B cell (primary cell): ENCODE results near the gene CASKIN1. TPM values are rescaled to one million over a fixed set of nuclear protein-coding genes. Genes with fewer than 3 reads are reported as not detected.
"Not testable (repeated sequence)": the region's sequence is repeated elsewhere in the genome, so short reads cannot be mapped to it uniquely, and the experiment has no call there.

Source experiments
- ATAC-seq: fragments of 200-7000 bp; cut with Tn5 transposase; one replicate; pipeline ENCODE4 v1.10.0; 2021; ENCODE audit warnings: low read depth, mild to moderate bottlenecking, moderate number of reproducible peaks, moderate library complexity
- CTCF ChIA-PET: fragments of 350-600 bp; sonication (Branson Sonifier 250); formaldehyde crosslinking; loops from one replicate; lab custom pipeline; 2021; ENCODE audit warnings: antibody characterized with exemption, inconsistent platforms; lab: Charles Lee
- POLR2A ChIA-PET: fragments of 350-600 bp; sonication (Branson Sonifier 250); formaldehyde crosslinking; loops from one replicate; lab custom pipeline; 2021; ENCODE audit warnings: antibody characterized with exemption; lab: Charles Lee
- DNase-seq: peaks from one replicate; pipeline ENCODE4 v3.0.0; 2013
- H2AFZ ChIP-seq: 2 replicates; pipeline ENCODE4 v1.6.1; 2012; ENCODE audit warnings: mild to moderate bottlenecking, low read depth, low read length; ENCODE audit not compliant: insufficient read depth, poor library complexity, severe bottlenecking
- H3K27ac ChIP-seq, 2 donors: 1 replicate in 1 of 2; 2 replicates in 1 of 2; pipeline ENCODE4 v1.5.1; 2012 to 2013; ENCODE audit warnings: low read length in 2 of 2, mild to moderate bottlenecking in 2 of 2, moderate library complexity in 1 of 2
- H3K27me3 ChIP-seq, 4 experiments: fragments of 200-600 bp in 1 of 4; sonication (generic) in 1 of 4; replicated peaks in 1 of 4; 1 replicate in 2 of 4; 2 replicates in 2 of 4; pipeline versions ENCODE4 v1.6.1 to v1.7.0; 2013 to 2016; ENCODE audit warnings: low read length in 3 of 4, mild to moderate bottlenecking in 2 of 4, mixed read lengths in 1 of 4, moderate library complexity in 1 of 4; ENCODE audit not compliant: insufficient read depth in 4 of 4, control insufficient read depth in 3 of 4; ENCODE audit errors: control extremely low read depth in 1 of 4
- H3K36me3 ChIP-seq, 2 experiments: replicated peaks in 1 of 2; 1 replicate in 1 of 2; 2 replicates in 1 of 2; pipeline versions ENCODE4 v1.6.1 to v1.7.1; 2013; ENCODE audit warnings: low read length in 1 of 2; ENCODE audit not compliant: insufficient read depth in 2 of 2, control insufficient read depth in 1 of 2; ENCODE audit errors: control extremely low read depth in 1 of 2, extremely low read depth in 1 of 2
- H3K4me1 ChIP-seq, 2 donors: fragments of 200-600 bp in 1 of 2; sonication (generic) in 1 of 2; 1 replicate in 1 of 2; 2 replicates in 1 of 2; pipeline versions ENCODE4 v1.5.1 to v1.6.1; 2013 to 2017; ENCODE audit warnings: low read length in 2 of 2; ENCODE audit not compliant: control insufficient read depth in 2 of 2, insufficient read depth in 2 of 2
- H3K4me2 ChIP-seq: replicated peaks from 2 replicates; pipeline ENCODE3; 2012; ENCODE audit warnings: mild to moderate bottlenecking, low read depth, low read length; ENCODE audit not compliant: poor library complexity, severe bottlenecking
- H3K4me3 ChIP-seq, 5 experiments: fragments of 200-600 bp in 1 of 5; sonication (generic) in 1 of 5; 1 replicate in 3 of 5; 2 replicates in 2 of 5; pipeline versions ENCODE4 v1.5.1 to v1.7.0; 2011 to 2016; ENCODE audit warnings: low read length in 4 of 5, mild to moderate bottlenecking in 4 of 5, low read depth in 2 of 5, control low read depth in 1 of 5, moderate library complexity in 1 of 5; ENCODE audit not compliant: insufficient read depth in 1 of 5; ENCODE audit errors: control extremely low read depth in 1 of 5, extremely low read depth in 1 of 5
- H3K79me2 ChIP-seq: fragments of 200-600 bp; sonication (generic); one replicate; pipeline ENCODE4 v1.6.0; 2016; ENCODE audit warnings: low read length; ENCODE audit not compliant: control insufficient read depth, insufficient read depth
- H3K9ac ChIP-seq: fragments of 200-600 bp; sonication (generic); 2 replicates; pipeline ENCODE4 v1.6.1; 2017; ENCODE audit warnings: mild to moderate bottlenecking, low read length, moderate library complexity
- H3K9me3 ChIP-seq, 3 donors: one replicate each; pipeline versions ENCODE4 v1.6.1 to v1.7.1; 2013; ENCODE audit warnings: low read length in 2 of 3; ENCODE audit not compliant: control insufficient read depth in 2 of 3, insufficient read depth in 1 of 3; ENCODE audit errors: control extremely low read depth in 1 of 3
- H4K20me1 ChIP-seq: 2 replicates; pipeline ENCODE4 v1.6.0; 2012; ENCODE audit warnings: mild to moderate bottlenecking, low read length; ENCODE audit not compliant: insufficient read depth, control insufficient read depth, poor library complexity, severe bottlenecking
- H3K27ac Mint-ChIP-seq: one replicate; pipeline ENCODE4 v1.8.0; 2021; ENCODE audit warnings: mixed read lengths
- H3K27me3 Mint-ChIP-seq: one replicate; pipeline ENCODE4 v1.8.0; 2021; ENCODE audit warnings: mixed read lengths
- H3K4me1 Mint-ChIP-seq: one replicate; pipeline ENCODE4 v1.8.0; 2021; ENCODE audit warnings: mixed read lengths
- H3K4me3 Mint-ChIP-seq: one replicate; pipeline ENCODE4 v1.8.0; 2021; ENCODE audit warnings: mixed read lengths
- H3K9me3 Mint-ChIP-seq: one replicate; pipeline ENCODE4 v1.8.0; 2022; ENCODE audit warnings: mixed read lengths; ENCODE audit not compliant: insufficient read depth
- WGBS: methylation state at CpG from one replicate; pipeline ENCODE4 v1.1.5; 2013; ENCODE audit warnings: missing lambda C conversion rate; ENCODE audit not compliant: insufficient coverage; 5-methylcytosine and 5-hydroxymethylcytosine counted together
- intact Hi-C: fragments of 100-400 bp; cut with micrococcal nuclease; formaldehyde crosslinking; loops from one replicate; pipeline ENCODE4 v1.10.0; 2022
- polyA plus RNA-seq: library from polyadenylated mRNA; depleted of rRNA; stranded (reverse); fragments of >200 nt; gene quantifications from 2 replicates; pipeline ENCODE4 v1.2.3, GENCODE V29; 2012
- total RNA-seq, 2 donors: library from RNA; stranded (reverse); fragments of 120-200 nt in 1 of 2; gene quantifications; 1 replicate in 1 of 2; 2 replicates in 1 of 2; pipeline versions ENCODE4 v1.2.3 to v1.2.4, GENCODE V29; 2013 to 2022

CASKIN1 gene
- total and polyA plus RNA-seq, 2 donors (not counting 1 experiment from before 2014, with no cell fraction given), result 0.01 TPM; not detected in 1

GRCh38 chr16:2133797-2134196, 62.6 kb downstream of the CASKIN1 start:
- CTCF ChIA-PET, H3K4me3 Mint-ChIP-seq, H3K27ac ChIP-seq, H2AFZ ChIP-seq, H3K79me2 ChIP-seq, H3K4me3 ChIP-seq, H3K9me3 ChIP-seq, H3K4me2 ChIP-seq, H4K20me1 ChIP-seq, H3K27ac Mint-ChIP-seq, H3K36me3 ChIP-seq, intact Hi-C loops, H3K4me1 Mint-ChIP-seq, H3K27me3 Mint-ChIP-seq, H3K27me3 ChIP-seq, POLR2A ChIA-PET, DNase-seq, H3K9ac ChIP-seq, ATAC-seq, H3K9me3 Mint-ChIP-seq: not testable (repeated sequence)
- 93% methylated on average over 4 of the region's 12 CpGs for WGBS
- peaks cover 5 to 13% of the 10 kb centered on the region in 2 donors for H3K4me1 ChIP-seq

- H3K27ac ChIP-seq, H3K4me2 ChIP-seq, H3K27me3 Mint-ChIP-seq, POLR2A ChIA-PET, H3K27ac Mint-ChIP-seq, CTCF ChIA-PET, H3K9ac ChIP-seq, ATAC-seq, H3K27me3 ChIP-seq, H3K4me3 ChIP-seq, H3K4me3 Mint-ChIP-seq, H4K20me1 ChIP-seq, H3K9me3 ChIP-seq, H3K36me3 ChIP-seq, H3K9me3 Mint-ChIP-seq, DNase-seq, H2AFZ ChIP-seq, intact Hi-C loops, H3K79me2 ChIP-seq: not testable (repeated sequence)
- H3K4me1 Mint-ChIP-seq, result peaks cover 18% of the 10 kb centered on the region
- 96% methylated on average over 16 of the region's 22 CpGs for whole genome bisulfite sequencing
- H3K4me1 ChIP-seq, result peaks cover 5 to 17% of the 10 kb centered on the region in 2 donors
These were observed 66.4 kb downstream of the CASKIN1 start for GRCh38 chr16:2129890-2130447.

- H3K79me2 ChIP-seq, intact Hi-C loops, DNase-seq, H3K4me3 Mint-ChIP-seq, H3K9ac ChIP-seq, H3K9me3 ChIP-seq, H3K4me3 ChIP-seq, H3K27me3 ChIP-seq, H3K27me3 Mint-ChIP-seq, H4K20me1 ChIP-seq, H3K9me3 Mint-ChIP-seq, H3K27ac Mint-ChIP-seq, H3K36me3 ChIP-seq, H3K27ac ChIP-seq, H3K4me2 ChIP-seq, CTCF ChIA-PET, ATAC-seq, H2AFZ ChIP-seq: not testable (repeated sequence)
- no CpG with 5 or more reads among the region's 11 CpGs for WGBS
- POLR2A ChIA-PET, result interaction anchor here (0.6 kb wide), 1 partner anchor 723 kb away, joined by 3 read pairs; no protein-coding TSS in a partner anchor
- H3K4me1 ChIP-seq, result peaks cover 5 to 17% of the 10 kb centered on the region in 2 donors
- peaks cover 18% of the 10 kb centered on the region for H3K4me1 Mint-ChIP-seq
These were observed 67.2 kb downstream of the CASKIN1 start for GRCh38 chr16:2129251-2129650.

- peaks cover 5 to 17% of the 10 kb centered on the region in 2 donors for H3K4me1 ChIP-seq
- WGBS, result 80% methylated on average over 2 of the region's 3 CpGs
- H3K27ac Mint-ChIP-seq, H3K36me3 ChIP-seq, H3K4me2 ChIP-seq, CTCF ChIA-PET, H3K4me3 ChIP-seq, H3K9me3 ChIP-seq, H2AFZ ChIP-seq, H4K20me1 ChIP-seq, POLR2A ChIA-PET, H3K27ac ChIP-seq, intact Hi-C loops, H3K9me3 Mint-ChIP-seq, H3K9ac ChIP-seq, H3K27me3 Mint-ChIP-seq, ATAC-seq, H3K79me2 ChIP-seq, H3K27me3 ChIP-seq, H3K4me3 Mint-ChIP-seq: not testable (repeated sequence)
- peak; percentile 54 for DNase-seq
- peaks cover 18% of the 10 kb centered on the region for H3K4me1 Mint-ChIP-seq
These were observed 68.7 kb downstream of the CASKIN1 start for GRCh38 chr16:2127630-2128280.
